D721Med (cell line): ENCODE measurements around the gene TGM2.
A peak's percentile ranks its signal among the peaks of the same experiment; 100 is the strongest.

Experiments
- DNase-seq: peaks from one replicate; pipeline ENCODE4 v3.0.0; 2011; ENCODE audit warnings: low spot score; ENCODE audit not compliant: insufficient read length
- FAIRE-seq: peaks from 2 replicates; lab custom pipeline; 2011; peaks lifted over from hg19 to GRCh38; lab: Jason Lieb, UNC
- TF ChIP-seq, protein P1 (sequence below): IDR thresholded peaks from 2 replicates; pipeline ENCODE4 v1.5.1; 2012; ENCODE audit warnings: mild to moderate bottlenecking, control low read depth; ENCODE audit not compliant: insufficient read depth; ENCODE audit errors: missing control alignments

The TGM2 gene

DNA sequence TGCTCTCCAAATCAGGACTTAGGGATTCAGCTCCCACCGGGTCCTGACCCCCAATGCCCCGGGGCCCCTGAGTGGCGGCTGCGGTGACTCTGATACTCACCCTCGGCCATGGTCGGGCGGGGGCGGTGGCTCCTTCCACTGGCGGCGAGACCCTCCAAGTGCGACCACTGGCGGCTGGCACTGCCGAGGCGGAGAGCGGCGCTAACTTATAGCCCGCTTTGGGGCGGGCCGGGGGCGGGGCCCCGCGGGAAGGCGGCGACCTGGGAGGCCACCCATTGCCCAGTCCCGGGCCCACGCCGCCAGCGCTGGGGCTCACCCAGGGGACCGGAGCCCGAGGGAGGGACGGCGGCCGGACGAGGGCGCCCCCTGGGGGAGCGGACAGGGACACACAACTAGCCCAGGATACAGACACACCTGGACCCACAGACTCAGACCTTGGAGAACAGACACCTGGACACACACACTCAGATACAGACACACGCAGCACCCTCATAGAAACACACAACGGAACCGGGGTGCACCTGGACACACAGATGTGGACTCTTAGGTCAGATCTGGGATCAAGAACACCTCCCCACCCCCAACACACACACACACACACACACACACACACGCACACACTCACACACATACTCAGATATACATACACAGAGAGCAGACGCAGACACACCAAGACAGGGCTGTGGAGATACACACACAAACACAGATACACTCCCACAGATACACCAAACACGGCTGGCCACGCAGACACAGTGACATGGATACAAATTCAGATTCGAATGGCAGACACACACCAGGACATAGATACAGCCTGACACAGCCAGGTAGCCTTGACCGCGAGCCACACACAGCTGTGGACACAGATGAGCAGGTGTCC, at the start of gene TGM2:
TGM2 (minus strand) TSS at position 182 of the 877 bp plus-strand sequence; CDS start at position 110, 72 bp downstream.
- DNase-seq = peak; percentile 56

DNA sequence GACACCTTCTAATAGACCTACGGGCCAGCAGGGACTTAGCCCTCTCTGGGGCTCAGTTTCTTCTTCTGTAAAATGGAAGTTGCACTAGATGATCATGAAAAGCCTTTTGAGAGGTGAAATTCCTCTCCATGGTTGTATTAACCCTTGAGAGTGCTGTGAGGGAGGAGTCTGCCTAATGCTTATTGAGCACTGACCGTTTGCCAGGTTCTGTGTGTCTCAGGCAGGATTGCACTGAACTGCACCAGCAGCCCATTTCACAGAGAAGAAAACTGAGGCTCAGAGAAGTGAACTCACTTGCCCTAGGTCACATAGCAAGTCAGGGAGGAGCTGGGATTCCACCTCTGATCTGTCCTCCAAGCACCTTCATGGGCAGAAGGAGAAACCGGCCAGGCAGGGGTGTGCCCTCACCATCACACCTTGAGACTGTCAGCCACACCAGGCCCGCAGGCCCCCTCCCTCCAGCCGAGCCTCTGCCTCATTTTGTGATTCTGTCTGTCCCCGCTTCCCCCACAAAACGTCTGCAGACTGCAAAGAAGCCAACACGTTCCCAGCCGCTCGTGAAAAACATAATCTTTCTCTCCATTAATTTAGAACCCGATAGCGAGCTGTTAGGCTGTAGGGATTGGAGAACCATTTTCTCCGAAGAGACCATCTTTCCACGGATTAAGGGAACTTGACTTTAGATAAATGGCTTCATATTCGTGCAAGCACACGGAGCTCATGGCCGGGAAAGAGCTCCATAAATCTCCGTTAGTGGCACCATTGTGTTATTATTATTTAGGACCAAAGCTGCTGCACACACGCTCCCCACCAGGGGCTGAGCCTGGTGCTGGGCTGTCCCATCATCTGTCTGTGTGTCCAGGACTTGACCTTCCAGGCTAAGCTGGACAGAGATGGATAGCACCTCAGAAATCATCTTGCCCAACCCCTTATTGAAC, 49.5 kb upstream of the TGM2 start:
- TF ChIP-seq, protein P1, sequence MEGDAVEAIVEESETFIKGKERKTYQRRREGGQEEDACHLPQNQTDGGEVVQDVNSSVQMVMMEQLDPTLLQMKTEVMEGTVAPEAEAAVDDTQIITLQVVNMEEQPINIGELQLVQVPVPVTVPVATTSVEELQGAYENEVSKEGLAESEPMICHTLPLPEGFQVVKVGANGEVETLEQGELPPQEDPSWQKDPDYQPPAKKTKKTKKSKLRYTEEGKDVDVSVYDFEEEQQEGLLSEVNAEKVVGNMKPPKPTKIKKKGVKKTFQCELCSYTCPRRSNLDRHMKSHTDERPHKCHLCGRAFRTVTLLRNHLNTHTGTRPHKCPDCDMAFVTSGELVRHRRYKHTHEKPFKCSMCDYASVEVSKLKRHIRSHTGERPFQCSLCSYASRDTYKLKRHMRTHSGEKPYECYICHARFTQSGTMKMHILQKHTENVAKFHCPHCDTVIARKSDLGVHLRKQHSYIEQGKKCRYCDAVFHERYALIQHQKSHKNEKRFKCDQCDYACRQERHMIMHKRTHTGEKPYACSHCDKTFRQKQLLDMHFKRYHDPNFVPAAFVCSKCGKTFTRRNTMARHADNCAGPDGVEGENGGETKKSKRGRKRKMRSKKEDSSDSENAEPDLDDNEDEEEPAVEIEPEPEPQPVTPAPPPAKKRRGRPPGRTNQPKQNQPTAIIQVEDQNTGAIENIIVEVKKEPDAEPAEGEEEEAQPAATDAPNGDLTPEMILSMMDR = no peak

More for the DNA sequence above, at the start of gene TGM2:
- TF ChIP-seq, protein P1 = peak; percentile 66
- no peak for FAIRE-seq

DNA sequence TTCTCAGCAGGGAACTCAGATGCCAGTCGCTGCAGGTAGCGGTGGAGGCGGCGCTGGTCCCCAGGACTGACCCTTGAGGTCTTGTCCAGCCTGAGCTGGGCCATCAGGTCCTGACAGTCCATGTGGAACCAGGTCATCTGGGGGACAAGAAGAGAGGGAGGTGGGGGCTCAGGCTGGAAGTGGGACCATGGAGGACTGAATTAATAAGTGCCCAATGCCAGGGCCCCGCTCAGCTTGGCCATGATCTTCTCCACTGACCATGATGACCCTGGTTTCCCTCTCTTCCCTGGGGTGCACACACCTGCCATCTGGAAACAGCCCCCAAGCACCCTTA, 48.5 kb upstream of the TGM2 start:
- FAIRE-seq (no peak), DNase-seq (no peak)
- TF ChIP-seq, protein P1 = no peak

More for the DNA sequence above, 49.5 kb upstream of the TGM2 start:
- DNase-seq (no peak), FAIRE-seq (no peak)

DNA sequence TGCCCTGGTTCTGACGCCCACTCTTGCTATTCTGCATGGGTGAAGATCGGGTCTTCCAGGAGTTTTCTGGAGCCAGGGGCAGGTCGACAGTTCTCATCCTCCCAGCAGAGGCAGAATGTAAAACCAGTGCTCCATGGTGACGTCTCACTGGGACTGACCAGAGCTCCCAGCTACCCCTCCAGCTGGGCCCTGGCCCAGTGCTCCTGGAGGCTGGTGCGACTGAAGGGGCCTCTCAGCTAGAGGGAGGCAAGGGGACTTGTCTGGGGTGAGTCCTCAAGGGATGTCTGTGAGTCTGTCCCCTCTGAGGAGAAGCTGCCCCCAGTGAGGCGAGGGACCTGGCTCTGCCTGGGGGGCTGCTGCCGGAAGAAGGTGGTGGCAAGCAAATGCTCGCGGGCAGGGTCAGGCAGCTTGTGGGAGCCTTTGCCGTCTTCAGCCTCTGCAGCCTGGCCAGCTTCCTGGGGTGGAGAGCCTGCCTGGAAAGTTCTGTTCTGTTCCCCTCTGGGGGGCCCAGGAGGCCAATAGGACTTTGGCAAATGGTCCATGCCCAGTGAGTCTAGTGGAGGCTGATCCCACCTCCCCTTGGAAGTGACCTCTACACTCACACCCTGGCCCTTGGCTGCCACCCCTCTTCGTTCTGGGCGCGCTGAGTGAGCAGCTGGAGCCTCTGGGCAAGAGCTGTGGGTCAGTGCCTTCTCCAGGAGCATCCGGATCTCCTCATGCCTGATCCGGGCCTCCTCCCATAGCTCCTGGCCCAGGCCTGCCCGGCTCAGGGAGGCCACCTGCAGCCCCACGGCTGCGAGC, 47.9 kb upstream of the TGM2 start:
- DNase-seq = no peak
- TF ChIP-seq, protein P1 = no peak
- no peak for FAIRE-seq

DNA sequence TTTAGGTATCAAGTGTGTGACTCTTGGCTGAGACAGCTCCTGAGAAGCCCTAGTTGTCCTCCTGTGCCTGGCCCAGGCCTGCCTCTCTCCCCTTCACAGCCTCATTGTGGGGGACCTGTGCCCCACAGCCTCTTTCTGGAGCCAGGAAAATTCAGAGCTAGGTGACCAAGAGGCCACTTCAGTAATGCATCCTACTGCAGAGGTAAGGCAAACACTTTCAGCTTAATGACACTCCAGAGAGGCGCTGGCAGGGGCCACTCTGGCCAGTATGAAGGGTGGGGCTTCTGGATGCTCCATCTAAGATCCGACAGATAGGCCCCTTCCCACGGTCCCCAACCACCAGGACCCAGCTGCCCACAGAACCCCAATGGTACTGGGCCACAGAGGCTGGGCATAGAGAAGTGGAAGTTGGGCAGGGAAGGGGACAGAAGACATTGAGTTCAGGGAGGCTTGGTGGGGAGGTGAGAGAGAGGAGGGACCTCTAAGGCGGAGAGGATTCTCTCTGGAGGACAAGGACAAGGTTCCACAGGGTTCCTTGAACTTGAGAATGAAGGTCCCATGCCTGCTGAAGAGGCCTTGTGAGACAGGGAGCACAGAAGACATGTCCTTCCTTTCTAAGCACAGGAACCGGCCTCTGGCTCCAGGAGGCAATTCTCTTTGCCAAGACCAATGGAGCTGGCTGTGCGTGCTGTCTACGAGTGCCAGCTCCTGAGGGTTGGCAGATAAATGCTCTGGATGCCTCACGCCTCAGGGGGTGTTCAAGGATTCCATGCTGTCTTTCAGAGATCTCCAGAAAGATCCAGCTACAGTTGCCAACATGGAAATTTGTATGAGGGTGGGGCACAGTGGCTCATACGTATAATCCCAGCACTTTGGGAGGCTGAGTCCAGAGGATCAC, 46.4 kb upstream of the TGM2 start:
- FAIRE-seq (no peak), DNase-seq (no peak)
- TF ChIP-seq, protein P1 = no peak

DNA sequence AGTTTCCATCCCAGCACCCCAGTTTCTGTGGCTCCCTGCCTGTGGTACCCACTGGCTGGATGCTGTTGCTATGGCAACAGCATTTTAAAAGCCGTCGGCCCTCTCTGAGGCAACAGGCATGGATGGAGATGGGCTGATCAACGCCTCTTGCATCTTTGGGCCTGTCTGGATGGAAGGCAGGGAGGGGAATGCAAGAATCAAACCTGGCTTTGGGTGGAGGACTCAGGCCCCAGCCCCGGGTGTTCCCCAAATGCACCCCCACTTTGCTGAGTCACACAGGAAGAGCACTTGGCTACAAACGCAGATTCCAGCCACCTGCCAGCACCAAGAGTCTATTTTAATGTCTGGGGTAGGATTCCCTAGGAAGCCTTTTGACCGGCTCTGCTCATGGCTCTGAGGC, 45.7 kb upstream of the TGM2 start:
- DNase-seq = no peak
- no peak for FAIRE-seq
- TF ChIP-seq, protein P1 = no peak
